ENCODE results near the gene TBX20.
"Not testable (repeated sequence)": the region's sequence is repeated elsewhere in the genome, so short reads cannot be mapped to it uniquely, and the experiment has no call there.

The TBX20 gene

DNA sequence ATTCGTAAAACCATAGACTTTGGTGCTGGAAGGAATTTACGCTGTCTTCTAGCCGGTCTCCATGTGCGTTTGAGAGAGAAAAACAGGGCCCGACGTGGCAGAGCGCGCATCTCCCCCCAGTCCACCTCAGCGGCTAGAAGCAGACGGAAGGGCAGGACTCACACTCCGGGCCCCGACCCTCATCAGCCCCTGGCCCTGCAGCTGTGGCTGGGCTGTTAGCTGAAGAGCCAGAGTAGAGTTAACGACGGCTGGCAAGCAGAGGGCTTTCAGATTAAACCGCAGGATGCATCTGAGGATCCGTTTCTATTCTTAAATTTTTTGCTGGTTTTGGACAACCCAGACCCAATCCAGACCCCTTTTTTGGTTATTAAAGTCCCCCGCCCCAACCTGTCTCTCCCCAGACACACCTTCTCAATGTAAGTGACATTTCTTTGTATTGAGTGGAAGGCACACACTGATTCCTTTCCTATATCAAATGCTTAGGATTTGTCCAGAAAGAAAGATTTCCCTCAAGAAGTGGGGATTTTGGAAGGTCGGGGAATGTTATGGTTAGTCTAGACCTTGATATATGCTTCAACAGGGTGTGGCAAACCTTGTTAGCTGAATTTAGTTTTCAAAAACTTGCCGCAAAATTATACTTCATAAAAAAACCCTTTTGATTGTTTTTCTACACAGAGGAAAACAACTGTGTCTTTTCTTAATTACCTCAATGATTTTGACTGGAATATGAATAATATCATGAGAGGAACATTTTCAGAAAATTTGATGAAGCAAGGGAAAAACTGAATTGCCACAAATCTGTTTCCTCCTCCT lies 1.7 kb upstream of the TBX20 start:
- no peak for DNase-seq (ENCODE audit: low spot score)

- no peak for DNase-seq (ENCODE audit: low spot score)
These were observed 869 bp upstream of the TBX20 start for GRCh38 chr7:35254496-35255442.

GRCh38 chr7:35253460-35253709 lies 515 bp downstream of the TBX20 start:
- no peak for DNase-seq (ENCODE audit: low spot score)

DNA sequence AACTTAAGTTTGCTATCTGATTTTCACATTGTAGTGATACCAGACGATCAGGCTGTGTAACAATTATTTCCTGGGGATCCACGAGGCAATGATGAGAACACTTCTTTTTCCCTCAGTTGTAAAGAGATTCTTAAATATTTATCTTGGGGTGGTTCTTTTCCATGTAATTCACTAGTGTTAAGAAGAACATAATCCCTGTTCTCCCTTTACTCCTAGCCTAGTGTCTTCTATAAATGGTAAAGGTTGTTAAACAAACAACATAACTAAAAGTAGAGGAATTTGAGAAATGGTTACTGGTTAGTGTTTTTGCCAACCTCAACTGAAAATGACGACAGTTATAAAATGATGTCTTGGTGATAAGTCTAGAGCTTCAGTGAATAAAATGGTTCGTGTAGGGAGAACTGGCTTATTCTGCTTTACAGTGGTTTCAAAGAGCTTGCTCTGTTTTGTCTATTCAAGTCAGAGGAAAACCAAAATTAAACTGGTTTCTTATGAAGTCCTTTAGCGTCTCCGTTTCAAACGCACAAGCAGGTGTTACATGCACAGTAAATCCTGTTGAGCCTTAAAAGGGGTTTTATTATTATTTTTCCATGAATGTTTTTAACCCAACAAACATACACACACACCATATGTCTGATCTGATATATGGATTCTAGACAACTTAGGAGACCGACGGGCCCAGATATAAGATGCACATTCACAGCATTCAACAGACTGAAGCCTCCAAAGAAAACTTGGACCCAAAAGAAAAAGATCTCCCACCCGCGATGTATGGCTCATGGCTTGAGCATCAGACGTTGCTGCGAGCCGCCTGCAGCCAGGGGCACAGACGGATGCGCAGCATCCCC lies 1.1 kb downstream of the TBX20 start:
- no peak for DNase-seq (ENCODE audit: low spot score)

GRCh38 chr7:35251606-35252310 lies 2.1 kb downstream of the TBX20 start:
- no peak for DNase-seq (ENCODE audit: low spot score)

DNA sequence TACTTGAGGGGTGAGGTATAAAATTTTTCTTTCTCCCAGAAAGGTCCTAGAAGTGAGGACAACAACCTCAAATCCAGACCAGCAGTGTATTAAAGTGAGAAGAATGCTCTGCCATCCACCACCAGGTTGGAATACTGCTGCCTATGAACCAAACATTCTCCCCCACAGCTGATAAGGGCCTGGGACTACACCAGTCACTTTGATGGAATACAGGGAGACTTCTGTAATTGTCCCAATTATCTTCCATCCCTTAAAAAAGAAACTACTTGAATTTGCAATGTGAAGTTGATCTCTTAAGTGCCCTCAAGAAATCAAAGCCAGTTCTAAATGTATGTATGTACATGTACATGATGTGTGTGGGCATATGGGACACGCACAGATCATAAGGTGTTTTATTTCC lies 3.0 kb downstream of the TBX20 start:
- DNase-seq (ENCODE audit: low spot score): no peak

- no peak for DNase-seq (ENCODE audit: low spot score)
These were observed 3.4 kb downstream of the TBX20 start for GRCh38 chr7:35250452-35250851.

DNA sequence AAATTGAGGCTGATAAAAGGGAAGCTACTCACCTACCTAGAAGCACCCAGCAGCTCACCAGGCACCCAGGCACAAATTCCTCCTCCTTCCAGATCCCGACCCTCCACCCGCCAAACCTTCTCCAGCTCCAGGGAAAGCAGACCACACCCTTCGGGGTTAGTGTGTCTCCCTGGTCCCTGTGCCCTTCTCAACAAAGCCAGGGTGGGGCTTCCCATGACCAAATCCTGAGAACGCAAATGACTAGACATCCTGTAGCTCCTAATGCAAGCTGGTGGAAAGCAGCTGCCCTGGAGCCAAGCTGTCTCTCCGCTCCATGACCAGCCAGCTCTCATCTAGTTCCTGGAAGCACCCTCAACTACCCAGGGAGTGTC lies 4.4 kb downstream of the TBX20 start:
- DNase-seq (ENCODE audit: low spot score): no peak

DNA sequence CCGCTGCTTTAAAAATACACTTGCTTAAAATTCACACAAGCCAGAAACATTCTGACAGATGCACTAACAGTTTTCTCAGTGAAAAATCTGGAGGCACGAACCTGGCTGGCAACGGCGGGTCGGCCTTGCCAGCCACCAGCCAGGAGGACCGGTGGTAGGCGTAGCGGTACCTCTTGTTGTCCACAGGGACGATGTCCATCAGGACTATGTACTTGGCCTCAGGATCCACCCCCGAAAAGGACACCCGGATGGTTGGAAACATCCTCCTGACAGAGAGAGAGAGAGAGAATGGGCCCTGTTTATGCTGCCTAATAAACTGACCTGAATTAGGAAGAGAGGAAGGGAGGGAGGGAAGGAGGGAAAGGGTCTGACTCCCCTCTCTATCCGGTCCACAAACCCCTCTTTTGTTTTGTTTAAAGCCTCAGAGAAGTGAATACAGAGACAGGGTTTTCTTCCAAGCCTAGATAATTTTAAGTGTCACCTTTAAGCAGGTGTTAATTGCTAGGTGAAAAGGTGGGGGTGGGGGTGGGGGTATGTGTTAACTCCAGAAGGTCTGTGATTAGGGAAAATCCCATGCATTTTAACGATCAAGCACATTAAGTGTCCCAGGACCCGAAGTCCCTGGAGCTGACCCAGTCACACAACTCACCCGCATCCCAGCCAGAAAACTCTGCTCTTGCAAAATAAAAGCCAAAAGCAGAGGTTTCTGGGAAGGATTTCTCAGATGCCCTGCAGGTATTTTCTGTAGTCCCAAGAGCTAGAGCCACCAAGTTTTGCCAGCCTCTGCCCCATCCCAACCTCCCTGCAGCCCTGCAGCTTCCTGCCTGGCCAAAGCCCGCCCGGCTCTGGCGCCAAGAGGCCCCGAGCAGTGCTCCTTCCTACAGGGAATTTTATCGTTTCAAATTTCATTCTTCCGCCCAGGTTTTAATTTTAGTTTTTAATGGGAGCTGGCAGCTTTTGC lies 5.0 kb downstream of the TBX20 start:
- DNase-seq (ENCODE audit: low spot score): no peak

GRCh38 chr7:35246819-35247218 lies 7.1 kb downstream of the TBX20 start:
- DNase-seq (ENCODE audit: low spot score): no peak

DNA sequence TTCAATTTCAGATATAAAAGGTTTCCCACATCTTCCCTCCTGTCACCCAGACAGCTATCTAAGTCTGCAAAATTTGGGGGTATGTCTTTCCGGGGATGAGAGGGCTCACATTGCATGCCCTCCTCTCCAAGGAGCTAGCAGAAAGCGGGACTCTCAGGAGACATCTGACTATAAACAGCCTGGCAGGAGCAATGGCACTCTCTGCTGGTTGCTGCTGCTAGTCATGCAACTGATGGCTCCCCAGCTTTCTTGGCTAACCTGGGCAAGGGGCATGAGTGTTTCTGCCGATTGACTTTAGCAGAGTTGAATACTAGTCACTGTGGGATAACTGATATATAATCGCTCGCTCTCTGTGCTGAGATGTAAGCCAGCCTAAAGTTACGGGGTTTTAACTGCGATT lies 12.0 kb downstream of the TBX20 start:
- no peak for DNase-seq (ENCODE audit: low spot score)

GRCh38 chr7:35241436-35241835 lies 12.5 kb downstream of the TBX20 start:
- no peak for DNase-seq (ENCODE audit: low spot score)

- DNase-seq (ENCODE audit: low spot score): not testable (repeated sequence)
These were observed 12.9 kb downstream of the TBX20 start for GRCh38 chr7:35241008-35241407.

- not testable (repeated sequence) for DNase-seq (ENCODE audit: low spot score)
These were observed 15.4 kb downstream of the TBX20 start for GRCh38 chr7:35238456-35238855.

DNA sequence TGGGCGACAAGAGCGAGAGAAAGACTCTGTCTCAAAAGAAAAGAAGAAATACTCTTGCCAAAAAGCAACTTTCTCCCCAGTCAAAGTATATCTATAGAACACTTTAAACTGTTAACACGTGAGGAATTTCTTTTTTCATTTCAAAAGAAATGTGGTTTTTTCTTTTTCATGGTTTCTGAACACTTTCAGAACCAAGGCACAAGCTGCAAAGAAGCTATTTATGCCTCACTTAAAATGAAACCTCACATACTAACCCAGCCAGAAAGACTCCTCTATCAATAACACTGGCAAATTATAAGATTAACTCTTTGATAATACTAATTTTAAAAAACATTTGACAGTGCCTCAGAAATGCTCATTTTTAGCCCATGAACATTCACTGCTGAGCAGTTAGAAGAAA lies 20.9 kb downstream of the TBX20 start:
- no peak for DNase-seq (ENCODE audit: low spot score)

DNA sequence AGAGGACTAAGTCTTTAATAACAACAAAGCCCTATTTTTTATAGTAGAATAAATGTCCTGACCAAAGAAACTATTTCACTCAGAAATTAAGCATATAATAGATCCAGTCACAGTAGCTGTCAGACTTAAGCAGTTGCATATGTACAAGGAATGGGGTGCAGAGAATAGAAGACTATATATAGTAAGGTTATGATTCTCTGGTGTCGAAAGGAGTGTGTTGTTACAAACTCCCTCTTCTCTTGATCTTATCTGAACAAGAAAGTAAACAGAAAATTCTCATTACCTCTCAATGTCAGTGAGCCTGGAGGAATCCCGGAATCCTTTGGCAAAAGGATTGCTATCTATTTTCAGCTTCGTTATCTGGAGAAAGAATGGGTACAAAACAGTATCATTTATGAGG lies 22.7 kb downstream of the TBX20 start:
- not testable (repeated sequence) for DNase-seq (ENCODE audit: low spot score)

GRCh38 chr7:35229116-35229780 lies 24.7 kb downstream of the TBX20 start:
- not testable (repeated sequence) for DNase-seq (ENCODE audit: low spot score)

DNA sequence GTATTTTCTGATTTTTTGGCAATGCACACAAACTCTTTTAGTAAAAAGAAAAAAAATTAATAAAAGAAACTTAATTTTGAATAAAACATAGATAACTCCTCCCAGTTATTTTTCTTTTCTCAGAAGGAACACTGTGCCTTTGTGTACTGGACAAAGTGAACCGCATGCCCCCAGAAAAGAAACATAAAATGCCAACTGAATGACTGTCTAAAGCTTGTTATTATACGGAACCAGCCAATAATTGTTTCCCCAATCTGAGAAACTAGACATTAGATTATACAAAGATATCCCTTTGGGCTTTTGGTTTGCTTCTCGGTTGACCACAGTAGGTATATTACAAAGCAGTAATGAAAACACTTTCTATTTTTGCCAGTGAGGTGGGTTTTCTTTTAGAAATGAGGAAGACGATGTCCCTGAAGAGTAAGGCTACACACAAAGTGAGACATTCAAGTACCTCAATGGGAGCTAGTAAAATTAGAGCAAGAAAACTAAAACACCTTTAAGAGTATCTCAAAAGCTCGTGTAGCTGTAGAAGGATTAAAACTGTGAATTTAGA lies 25.3 kb downstream of the TBX20 start:
- DNase-seq (ENCODE audit: low spot score): not testable (repeated sequence)

DNA sequence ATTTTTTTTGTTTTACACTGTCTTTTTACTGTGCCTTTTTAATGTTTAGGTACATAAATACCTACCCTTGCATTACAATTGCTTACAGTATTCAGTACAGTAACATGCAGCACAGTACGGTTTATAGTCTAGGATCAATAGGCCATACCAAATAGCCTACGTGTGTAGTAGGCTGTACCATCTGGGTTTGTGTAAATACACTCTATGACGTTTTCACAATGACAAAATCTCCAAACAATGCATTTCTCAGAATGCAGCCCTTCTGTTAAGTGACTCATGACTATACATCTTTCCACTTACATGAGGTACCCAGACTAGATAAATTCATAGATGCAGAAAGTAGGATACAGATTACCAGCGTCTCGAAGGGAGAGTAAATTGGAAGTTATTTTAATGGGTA lies 26.5 kb downstream of the TBX20 start:
- DNase-seq (ENCODE audit: low spot score): not testable (repeated sequence)

GRCh38 chr7:35222445-35222844 lies 31.5 kb downstream of the TBX20 start:
- not testable (repeated sequence) for DNase-seq (ENCODE audit: low spot score)

Data from LoVo (cell line).